IPS DF 4.7 (cell line): ENCODE measurements around the gene RFTN2.
"Not testable (repeated sequence)": the region's sequence is repeated elsewhere in the genome, so short reads cannot be mapped to it uniquely, and the experiment has no call there.

Experiments
- DNase-seq: peaks from one replicate; pipeline ENCODE4 v3.0.0-alpha.2; 2013; ENCODE audit warnings: low spot score; ENCODE audit errors: extremely low read depth

The RFTN2 gene

GRCh38 chr2:197674591-197674990 is 796 bp downstream of the RFTN2 start:
- DNase-seq: no peak

- DNase-seq: no peak
Measured at GRCh38 chr2:197674060-197674459, 1.3 kb downstream of the RFTN2 start.

- no peak for DNase-seq
Measured at GRCh38 chr2:197673606-197674005, 1.8 kb downstream of the RFTN2 start.

- DNase-seq: no peak
Measured at GRCh38 chr2:197673106-197673505, 2.3 kb downstream of the RFTN2 start.

- DNase-seq: no peak
Measured at GRCh38 chr2:197672371-197672893, 3.0 kb downstream of the RFTN2 start.

- no peak for DNase-seq
Measured at GRCh38 chr2:197669077-197669476, 6.3 kb downstream of the RFTN2 start.

GRCh38 chr2:197668296-197668695 is 7.1 kb downstream of the RFTN2 start:
- no peak for DNase-seq

GRCh38 chr2:197666277-197666676 is 9.1 kb downstream of the RFTN2 start:
- DNase-seq: no peak

- no peak for DNase-seq
Measured at GRCh38 chr2:197661626-197662025, 13.8 kb downstream of the RFTN2 start.

GRCh38 chr2:197657562-197657961 is 17.8 kb downstream of the RFTN2 start:
- DNase-seq: no peak

GRCh38 chr2:197647961-197648690 is 27.3 kb downstream of the RFTN2 start:
- no peak for DNase-seq

GRCh38 chr2:197641666-197642065 is 33.7 kb downstream of the RFTN2 start:
- DNase-seq: no peak

GRCh38 chr2:197640571-197641122 is 34.7 kb downstream of the RFTN2 start:
- DNase-seq: not testable (repeated sequence)

GRCh38 chr2:197633109-197633657 is 42.2 kb downstream of the RFTN2 start:
- no peak for DNase-seq

GRCh38 chr2:197628043-197628500 is 47.3 kb downstream of the RFTN2 start:
- DNase-seq: no peak

- no peak for DNase-seq
Measured at GRCh38 chr2:197626965-197627625, 48.3 kb downstream of the RFTN2 start.

GRCh38 chr2:197620133-197620532 is 55.3 kb downstream of the RFTN2 start:
- DNase-seq: no peak

GRCh38 chr2:197615016-197615652 is 60.3 kb downstream of the RFTN2 start:
- DNase-seq: no peak

- DNase-seq: no peak
Measured at GRCh38 chr2:197614532-197614931, 60.9 kb downstream of the RFTN2 start.

- DNase-seq: no peak
Measured at GRCh38 chr2:197613509-197613987, 61.8 kb downstream of the RFTN2 start.

- no peak for DNase-seq
Measured at GRCh38 chr2:197606180-197606579, 69.2 kb downstream of the RFTN2 start.
